Calu3 (cell line): ENCODE measurements around the gene CERCAM. TPM values are rescaled to one million over a fixed set of nuclear protein-coding genes. Genes with fewer than 3 reads are reported as not detected.

ENCODE experiments used
- BruUV-seq: library from RNA; stranded (reverse); fragments of 400-500 nt; replicated peaks from 2 replicates; lab custom pipeline; 2021; lab: Mats Ljungman, UMichigan
- CTCF ChIA-PET: fragments of 300-600 bp; sonication (Branson Sonifier 250); formaldehyde crosslinking; loops from one replicate; lab custom pipeline; 2022; ENCODE audit warnings: antibody characterized with exemption; lab: Charles Lee
- DNase-seq: peaks from one replicate; pipeline ENCODE4 v3.0.0; 2022
- H3K27ac Mint-ChIP-seq: one replicate; pipeline ENCODE4 v1.8.0; 2022; ENCODE audit warnings: mixed read lengths; ENCODE audit not compliant: unreplicated experiment
- H3K27me3 Mint-ChIP-seq: one replicate; pipeline ENCODE4 v1.8.0; 2022; ENCODE audit warnings: mixed read lengths; ENCODE audit not compliant: unreplicated experiment
- H3K36me3 Mint-ChIP-seq: one replicate; pipeline ENCODE4 v1.8.0; 2022; ENCODE audit warnings: mild to moderate bottlenecking, moderate library complexity, mixed read lengths; ENCODE audit not compliant: insufficient read depth, unreplicated experiment
- H3K4me1 Mint-ChIP-seq: one replicate; pipeline ENCODE4 v1.8.0; 2022; ENCODE audit warnings: mild to moderate bottlenecking, low read depth, mixed read lengths; ENCODE audit not compliant: unreplicated experiment
- H3K4me3 Mint-ChIP-seq: one replicate; pipeline ENCODE4 v1.8.0; 2022; ENCODE audit warnings: mild to moderate bottlenecking, low read depth, moderate library complexity, mixed read lengths; ENCODE audit not compliant: unreplicated experiment
- H3K9me3 Mint-ChIP-seq: one replicate; pipeline ENCODE4 v1.8.0; 2022; ENCODE audit warnings: low read depth, mixed read lengths; ENCODE audit not compliant: unreplicated experiment
- intact Hi-C: fragments of 100-400 bp; cut with micrococcal nuclease; formaldehyde crosslinking; loops from one replicate; pipeline ENCODE4 v1.10.0; 2022; ENCODE audit not compliant: unreplicated experiment
- total RNA-seq: library from RNA; stranded (reverse); gene quantifications from 2 replicates; pipeline ENCODE4 v1.2.3, GENCODE V29; 2022
- TF ChIP-seq, protein P1 (sequence below): fragments of 200-600 bp; IDR thresholded peaks from one replicate; pipeline ENCODE4 v1.8.0; 2022; ENCODE audit warnings: antibody characterized with exemption; ENCODE audit not compliant: unreplicated experiment

The CERCAM gene
- total RNA-seq, 1 experiment from 2014 or later, result 11.5 TPM

DNA sequence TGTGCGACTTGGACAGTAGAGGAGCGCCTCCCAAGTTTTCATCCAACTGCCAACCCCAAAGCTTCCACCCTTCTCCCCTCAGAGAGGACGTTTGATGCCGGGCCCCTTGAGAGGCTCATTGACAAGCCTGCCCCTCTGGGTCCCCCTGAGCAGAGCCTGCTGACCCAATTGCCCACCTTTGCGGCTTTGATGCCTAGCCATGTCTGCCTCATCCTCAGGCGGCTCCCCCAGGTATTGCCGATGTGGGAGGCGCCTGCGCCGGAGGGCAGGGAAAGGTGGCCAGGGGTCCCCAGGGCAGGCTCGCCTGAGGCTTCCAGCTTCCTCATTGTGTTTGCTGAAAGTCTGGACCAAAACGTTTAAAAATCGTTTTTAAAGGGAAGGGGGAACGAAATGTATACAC is 36.5 kb downstream of the CERCAM start:
- Mint-ChIP-seq H3K27ac (no peak overlapping the region), H3K9me3 (no peaks in the 10 kb centered on the region), H3K36me3 (peaks cover 22% of the 10 kb centered on the region), H3K4me3 (peak overlapping the region; percentile 95), H3K27me3 (no peaks in the 10 kb centered on the region), H3K4me1 (no peaks in the 10 kb centered on the region)
- TSS peak; percentile 48 for BruUV-seq
- no peak for DNase-seq
- TF ChIP-seq, protein P1, sequence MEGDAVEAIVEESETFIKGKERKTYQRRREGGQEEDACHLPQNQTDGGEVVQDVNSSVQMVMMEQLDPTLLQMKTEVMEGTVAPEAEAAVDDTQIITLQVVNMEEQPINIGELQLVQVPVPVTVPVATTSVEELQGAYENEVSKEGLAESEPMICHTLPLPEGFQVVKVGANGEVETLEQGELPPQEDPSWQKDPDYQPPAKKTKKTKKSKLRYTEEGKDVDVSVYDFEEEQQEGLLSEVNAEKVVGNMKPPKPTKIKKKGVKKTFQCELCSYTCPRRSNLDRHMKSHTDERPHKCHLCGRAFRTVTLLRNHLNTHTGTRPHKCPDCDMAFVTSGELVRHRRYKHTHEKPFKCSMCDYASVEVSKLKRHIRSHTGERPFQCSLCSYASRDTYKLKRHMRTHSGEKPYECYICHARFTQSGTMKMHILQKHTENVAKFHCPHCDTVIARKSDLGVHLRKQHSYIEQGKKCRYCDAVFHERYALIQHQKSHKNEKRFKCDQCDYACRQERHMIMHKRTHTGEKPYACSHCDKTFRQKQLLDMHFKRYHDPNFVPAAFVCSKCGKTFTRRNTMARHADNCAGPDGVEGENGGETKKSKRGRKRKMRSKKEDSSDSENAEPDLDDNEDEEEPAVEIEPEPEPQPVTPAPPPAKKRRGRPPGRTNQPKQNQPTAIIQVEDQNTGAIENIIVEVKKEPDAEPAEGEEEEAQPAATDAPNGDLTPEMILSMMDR, result no peak
- CTCF ChIA-PET, result interaction anchor here (0.6 kb wide), 1 partner anchor 581 kb away, joined by 3 read pairs; no protein-coding TSS in a partner anchor
- intact Hi-C loops, result no loop called here

DNA sequence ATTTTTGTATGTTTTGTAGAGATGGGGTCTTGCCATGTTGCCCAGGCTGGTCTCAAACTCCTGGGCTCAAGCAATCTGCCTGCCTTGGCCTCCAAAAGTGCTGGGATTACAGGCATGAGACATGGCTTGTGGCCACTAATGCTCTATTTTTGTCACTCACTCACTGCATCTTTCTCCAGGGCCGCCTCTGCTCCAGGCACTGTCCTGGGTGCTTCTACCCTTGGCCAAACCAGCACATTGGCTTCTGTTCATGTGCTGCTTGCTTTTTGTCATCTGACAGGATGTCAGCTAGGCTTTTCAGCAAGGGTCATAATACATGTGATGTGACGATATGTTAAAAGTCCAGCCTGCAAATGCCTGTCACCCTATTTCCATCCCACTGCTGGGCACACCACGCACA is 38.4 kb downstream of the CERCAM start:
- Mint-ChIP-seq H3K4me3 (no peak overlapping the region), H3K27ac (no peak overlapping the region), H3K9me3 (no peaks in the 10 kb centered on the region), H3K36me3 (peaks cover 22% of the 10 kb centered on the region), H3K4me1 (no peaks in the 10 kb centered on the region), H3K27me3 (no peaks in the 10 kb centered on the region)
- intact Hi-C loops, result no loop called here
- CTCF ChIA-PET, result no interaction called here
- TF ChIP-seq, protein P1, result no peak
- no TSS peak for BruUV-seq
- no peak for DNase-seq

DNA sequence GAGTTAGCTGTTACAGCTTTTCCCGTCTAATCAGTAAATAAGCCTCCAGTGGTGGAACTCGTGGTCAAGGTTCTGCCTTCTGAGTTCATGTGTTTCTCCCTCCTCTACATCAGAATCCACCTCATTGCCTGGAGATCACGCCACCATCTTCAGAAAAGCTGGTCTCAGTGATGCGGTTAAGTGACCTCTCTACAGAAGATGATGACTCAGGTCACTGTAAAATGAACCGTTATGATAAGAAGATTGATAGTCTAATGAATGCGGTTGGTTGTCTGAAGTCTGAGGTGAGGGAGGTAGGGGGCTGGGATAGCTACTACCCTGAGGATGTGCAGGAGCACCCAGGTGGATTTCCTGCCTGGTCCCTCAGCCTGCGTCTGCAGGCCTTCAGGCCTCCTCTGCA is 48.4 kb downstream of the CERCAM start:
- H3K4me1 Mint-ChIP-seq, result no peaks in the 10 kb centered on the region
- peaks cover 17% of the 10 kb centered on the region for H3K36me3 Mint-ChIP-seq
- intact Hi-C loops, result no loop called here
- TF ChIP-seq, protein P1, result no peak
- H3K9me3 Mint-ChIP-seq, result no peaks in the 10 kb centered on the region
- no peak overlapping the region for H3K4me3 Mint-ChIP-seq
- CTCF ChIA-PET, result no interaction called here
- no peak overlapping the region for H3K27ac Mint-ChIP-seq
- DNase-seq, result no peak
- no TSS peak for BruUV-seq
- H3K27me3 Mint-ChIP-seq, result no peaks in the 10 kb centered on the region

DNA sequence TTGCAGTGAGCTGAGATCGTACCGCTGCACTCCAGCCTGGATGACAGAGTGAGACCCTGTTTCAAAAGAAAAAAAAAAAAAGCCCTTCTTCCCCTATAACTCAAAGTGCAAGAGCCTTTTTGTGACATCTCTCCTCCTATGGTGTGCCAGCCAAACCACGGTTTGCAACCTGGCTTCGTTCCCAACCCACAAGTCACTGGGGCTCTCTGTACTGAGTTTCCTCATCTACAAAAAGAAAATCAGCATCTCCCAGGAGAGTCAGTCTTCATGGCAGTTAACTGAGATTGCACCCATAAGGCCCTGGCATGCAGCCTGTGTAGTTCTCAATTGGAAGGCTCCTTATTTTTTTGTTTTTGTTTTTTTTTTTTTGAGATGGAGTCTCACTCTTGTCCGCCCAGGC is 49.9 kb downstream of the CERCAM start:
- H3K4me1 Mint-ChIP-seq, result no peaks in the 10 kb centered on the region
- H3K9me3 Mint-ChIP-seq, result no peaks in the 10 kb centered on the region
- H3K27me3 Mint-ChIP-seq, result no peaks in the 10 kb centered on the region
- H3K4me3 Mint-ChIP-seq, result no peak overlapping the region
- TF ChIP-seq, protein P1, result no peak
- H3K27ac Mint-ChIP-seq, result no peak overlapping the region
- CTCF ChIA-PET, result no interaction called here
- H3K36me3 Mint-ChIP-seq, result peaks cover 18% of the 10 kb centered on the region
- intact Hi-C loops, result no loop called here
- no TSS peak for BruUV-seq
- no peak for DNase-seq
